Measurements from ENCODE around the gene SLC30A1. TPM values are rescaled to one million over a fixed set of nuclear protein-coding genes. Genes with fewer than 3 reads are reported as not detected.

SLC30A1 gene
- total and polyA plus RNA-seq, 11 donors, result 2.8 to 29.2 (median 14.0) TPM

- intact Hi-C loops (cut with DNase I), result no loop called here
- H3K9me3 ChIP-seq, result no peaks in the 10 kb centered on the region
- 50 to 71% (median 58%) methylated on average over 6 of the region's 6 CpGs for WGBS, 4 donors
- ATAC-seq (peak in 2 of 4 donors; percentile 9 to 24), DNase-seq (no peak)
- H3K4me1 ChIP-seq, result peaks cover 0 to 33% (median 18%) of the 10 kb centered on the region in 12 donors
- H3K27me3 ChIP-seq, result no peaks in the 10 kb centered on the region
- no peak overlapping the region for H3K27ac ChIP-seq
- no peaks in the 10 kb centered on the region for H3K36me3 ChIP-seq
- TF ChIP-seq CTCF (IDR thresholded peaks at IDR 0.05), result no peak
- TF ChIP-seq POLR2A (IDR thresholded peaks at IDR 0.05), result no peak
- H3K4me3 ChIP-seq, result no peak overlapping the region
Observed at GRCh38 chr1:211532088-211532444, 46.9 kb downstream of the SLC30A1 start.

DNA sequence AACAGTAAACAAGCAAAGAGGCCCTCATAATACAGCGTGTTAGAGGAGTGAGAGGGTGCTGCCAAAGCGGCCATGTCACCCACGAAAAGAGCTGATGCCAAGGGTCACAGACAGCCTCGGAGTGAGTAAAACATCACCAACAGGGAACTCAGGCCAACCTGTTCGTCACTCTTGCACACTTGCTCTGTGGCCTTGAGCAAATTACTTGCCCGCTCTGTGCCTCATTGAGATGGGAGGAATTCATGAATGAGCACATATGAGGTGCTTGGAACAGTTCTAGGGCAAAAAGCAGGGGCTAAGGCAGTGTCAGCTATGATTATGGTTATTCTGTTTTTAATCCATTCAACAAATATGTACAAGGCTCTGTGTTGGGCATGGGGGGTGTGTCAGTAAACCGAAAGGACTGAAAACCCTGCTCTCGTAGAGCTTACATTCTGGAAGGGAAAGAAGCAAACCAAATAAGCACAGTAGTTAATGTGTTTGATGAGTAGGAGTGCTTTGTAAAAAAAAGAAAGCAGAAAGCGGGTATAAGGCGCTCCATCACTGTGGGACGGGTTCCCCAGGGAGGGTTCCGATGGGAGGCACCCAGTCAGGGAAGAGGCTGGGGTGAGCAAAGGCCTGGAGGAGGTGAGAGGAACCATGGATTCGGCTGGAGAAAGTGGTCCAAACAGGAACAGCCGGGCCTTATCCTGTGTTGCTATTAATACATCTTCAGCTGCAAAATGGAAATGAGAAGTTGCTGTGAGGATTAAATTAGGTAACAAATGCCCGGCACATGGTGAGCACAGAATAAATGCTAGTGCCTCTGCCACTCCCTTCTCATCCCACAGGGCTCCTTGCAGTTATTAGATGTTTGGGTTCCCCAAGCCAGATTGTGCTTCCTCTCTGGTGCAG is 47.5 kb downstream of the SLC30A1 start:
- peak in 2 of 4 donors; percentile 9 to 51 for ATAC-seq
- H3K27ac ChIP-seq, result no peak overlapping the region
- no peaks in the 10 kb centered on the region for H3K36me3 ChIP-seq
- H3K4me3 ChIP-seq, result no peak overlapping the region
- no peaks in the 10 kb centered on the region for H3K9me3 ChIP-seq
- TF ChIP-seq CTCF (IDR thresholded peaks at IDR 0.05) (no peak), POLR2A (IDR thresholded peaks at IDR 0.05) (no peak)
- 68 to 76% (median 70%) methylated on average over 15 of the region's 15 CpGs for WGBS, 4 donors
- intact Hi-C loops (cut with DNase I), result no loop called here
- peaks cover 0 to 34% (median 19%) of the 10 kb centered on the region in 12 donors for H3K4me1 ChIP-seq
- H3K27me3 ChIP-seq, result no peaks in the 10 kb centered on the region
- DNase-seq, result no peak

GRCh38 chr1:211530102-211530501 is 48.9 kb downstream of the SLC30A1 start:
- WGBS, 4 donors, result 67 to 80% (median 75%) methylated on average over 2 of the region's 2 CpGs

More at GRCh38 chr1:211530102-211530501, 48.9 kb downstream of the SLC30A1 start:
- Histone ChIP-seq H3K4me3 (no peak overlapping the region), H3K4me1 (peaks cover 0 to 34% (median 19%) of the 10 kb centered on the region in 12 donors), H3K27me3 (no peaks in the 10 kb centered on the region), H3K27ac (no peak overlapping the region), H3K9me3 (no peaks in the 10 kb centered on the region), H3K36me3 (no peaks in the 10 kb centered on the region)
- intact Hi-C loops (cut with DNase I), result no loop called here
- ATAC-seq (no peak), DNase-seq (no peak)
- TF ChIP-seq CTCF (IDR thresholded peaks at IDR 0.05) (no peak), POLR2A (IDR thresholded peaks at IDR 0.05) (no peak)
